HEK293T (cell line): ENCODE results near the gene TACO1.

Experiments used
- ELF4 ChIP-seq: fragments of 450-650 bp; IDR thresholded peaks from 2 replicates; pipeline ENCODE4 v1.6.1; 2017; ENCODE audit warnings: antibody characterized with exemption
- HDGF ChIP-seq: fragments of 450-650 bp; IDR thresholded peaks from 2 replicates; pipeline ENCODE4 v1.6.1; 2017; ENCODE audit warnings: antibody characterized with exemption, borderline replicate concordance

DNA sequence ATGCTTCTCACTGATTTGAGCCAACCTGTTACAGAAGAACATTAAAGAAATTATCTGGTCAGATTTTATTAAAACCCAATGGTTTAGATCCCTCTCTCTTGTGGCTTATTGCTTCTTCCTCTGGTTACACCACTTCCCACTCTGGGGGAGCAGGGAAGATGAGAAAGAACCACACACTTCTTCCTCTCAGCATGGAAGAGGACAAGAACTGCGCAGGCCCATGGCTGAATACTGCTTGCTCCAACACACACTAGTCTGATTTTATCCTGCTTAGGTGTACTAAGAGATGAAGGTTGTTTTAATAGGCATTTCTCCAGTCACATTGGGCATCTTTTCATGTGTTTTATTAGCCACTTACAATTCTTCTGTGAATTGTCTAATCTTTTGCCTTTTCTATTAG lies 49.1 kb downstream of the TACO1 start:
- TF ChIP-seq ELF4 (no peak), HDGF (no peak)
